Activated B cell treated with CpG ODN at 0.5 μM for 24 hours (primary cell): Measurements from ENCODE around the gene MLN. TPM values are rescaled to one million over a fixed set of nuclear protein-coding genes. Genes with fewer than 3 reads are reported as not detected.
A peak's percentile ranks its signal among the peaks of the same experiment; 100 is the strongest.

Experiments
- ATAC-seq: fragments of 200-7000 bp; cut with Tn5 transposase; one replicate; pipeline ENCODE4 v1.10.0; 2021; ENCODE audit warnings: low read depth, mild to moderate bottlenecking, moderate library complexity
- CTCF ChIA-PET: fragments of 350-600 bp; sonication (Branson Sonifier 250); formaldehyde crosslinking; loops from one replicate; lab custom pipeline; 2021; ENCODE audit warnings: antibody characterized with exemption; lab: Charles Lee
- POLR2A ChIA-PET: fragments of 350-600 bp; sonication (Branson Sonifier 250); formaldehyde crosslinking; loops from one replicate; lab custom pipeline; 2021; ENCODE audit warnings: antibody characterized with exemption; lab: Charles Lee
- DNase-seq: peaks from one replicate; pipeline ENCODE4 v3.0.0; 2022
- H3K27ac Mint-ChIP-seq: one replicate; pipeline ENCODE4 v1.8.0; 2020; ENCODE audit warnings: mixed read lengths
- H3K27me3 Mint-ChIP-seq: one replicate; pipeline ENCODE4 v1.8.0; 2021; ENCODE audit warnings: mixed read lengths
- H3K36me3 Mint-ChIP-seq: one replicate; pipeline ENCODE4 v1.8.0; 2021; ENCODE audit warnings: low read depth, mixed read lengths
- H3K4me1 Mint-ChIP-seq: one replicate; pipeline ENCODE4 v1.8.0; 2021; ENCODE audit warnings: mixed read lengths
- H3K4me3 Mint-ChIP-seq: one replicate; pipeline ENCODE4 v1.8.0; 2020; ENCODE audit warnings: mild to moderate bottlenecking, mixed read lengths
- H3K9me3 Mint-ChIP-seq: one replicate; pipeline ENCODE4 v1.8.0; 2020; ENCODE audit warnings: mixed read lengths
- intact Hi-C: fragments of 100-400 bp; cut with micrococcal nuclease; formaldehyde crosslinking; loops from one replicate; pipeline ENCODE4 v1.15.1; 2024
- total RNA-seq: library from RNA; stranded (reverse); gene quantifications from 2 replicates; pipeline ENCODE4 v1.2.3, GENCODE V29; 2022
- TF ChIP-seq, protein P1 (sequence below): fragments of 200-600 bp; IDR thresholded peaks from one replicate; pipeline ENCODE4 v1.8.0; 2022; ENCODE audit warnings: antibody characterized with exemption, mild to moderate bottlenecking

MLN gene
- total RNA-seq, 1 donor from 2014 or later: not detected

- no peaks in the 10 kb centered on the region for H3K27me3 Mint-ChIP-seq
- peaks cover 46% of the 10 kb centered on the region for H3K4me1 Mint-ChIP-seq
- ATAC-seq (peak; percentile 92), DNase-seq (peak; percentile 96)
- CTCF ChIA-PET: interaction anchor here (0.8 to 2.2 kb wide), 3 partner anchors 18 to 239 kb away, joined by 3 to 6 read pairs (median 3); no protein-coding TSS in a partner anchor
- peaks cover 22% of the 10 kb centered on the region for H3K36me3 Mint-ChIP-seq
- H3K9me3 Mint-ChIP-seq: no peaks in the 10 kb centered on the region
- TF ChIP-seq, protein P1, sequence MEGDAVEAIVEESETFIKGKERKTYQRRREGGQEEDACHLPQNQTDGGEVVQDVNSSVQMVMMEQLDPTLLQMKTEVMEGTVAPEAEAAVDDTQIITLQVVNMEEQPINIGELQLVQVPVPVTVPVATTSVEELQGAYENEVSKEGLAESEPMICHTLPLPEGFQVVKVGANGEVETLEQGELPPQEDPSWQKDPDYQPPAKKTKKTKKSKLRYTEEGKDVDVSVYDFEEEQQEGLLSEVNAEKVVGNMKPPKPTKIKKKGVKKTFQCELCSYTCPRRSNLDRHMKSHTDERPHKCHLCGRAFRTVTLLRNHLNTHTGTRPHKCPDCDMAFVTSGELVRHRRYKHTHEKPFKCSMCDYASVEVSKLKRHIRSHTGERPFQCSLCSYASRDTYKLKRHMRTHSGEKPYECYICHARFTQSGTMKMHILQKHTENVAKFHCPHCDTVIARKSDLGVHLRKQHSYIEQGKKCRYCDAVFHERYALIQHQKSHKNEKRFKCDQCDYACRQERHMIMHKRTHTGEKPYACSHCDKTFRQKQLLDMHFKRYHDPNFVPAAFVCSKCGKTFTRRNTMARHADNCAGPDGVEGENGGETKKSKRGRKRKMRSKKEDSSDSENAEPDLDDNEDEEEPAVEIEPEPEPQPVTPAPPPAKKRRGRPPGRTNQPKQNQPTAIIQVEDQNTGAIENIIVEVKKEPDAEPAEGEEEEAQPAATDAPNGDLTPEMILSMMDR: no peak
- intact Hi-C loops: loop anchor here (1.0 to 5.0 kb wide), 6 partner anchors 18 to 1678 kb away; partner anchors contain the start of genes RPL10A, RPS10, RPS18 and UQCC2
- POLR2A ChIA-PET: interaction anchor here (0.9 to 1.3 kb wide), 3 partner anchors 196 to 394 kb away, joined by 3 to 4 read pairs (median 3); no protein-coding TSS in a partner anchor
- H3K4me3 Mint-ChIP-seq: peak within 1 kb of the TSS; percentile 94
- H3K27ac Mint-ChIP-seq: peak within 1 kb of the TSS; percentile 94
Measured at GRCh38 chr6:33788694-33789549, 14.9 kb downstream of the MLN start, which contains the start of gene LEMD2. LEMD2 (minus strand) TSS chr6:33789130; CDS start chr6:33789116, 14 bp downstream.

DNA sequence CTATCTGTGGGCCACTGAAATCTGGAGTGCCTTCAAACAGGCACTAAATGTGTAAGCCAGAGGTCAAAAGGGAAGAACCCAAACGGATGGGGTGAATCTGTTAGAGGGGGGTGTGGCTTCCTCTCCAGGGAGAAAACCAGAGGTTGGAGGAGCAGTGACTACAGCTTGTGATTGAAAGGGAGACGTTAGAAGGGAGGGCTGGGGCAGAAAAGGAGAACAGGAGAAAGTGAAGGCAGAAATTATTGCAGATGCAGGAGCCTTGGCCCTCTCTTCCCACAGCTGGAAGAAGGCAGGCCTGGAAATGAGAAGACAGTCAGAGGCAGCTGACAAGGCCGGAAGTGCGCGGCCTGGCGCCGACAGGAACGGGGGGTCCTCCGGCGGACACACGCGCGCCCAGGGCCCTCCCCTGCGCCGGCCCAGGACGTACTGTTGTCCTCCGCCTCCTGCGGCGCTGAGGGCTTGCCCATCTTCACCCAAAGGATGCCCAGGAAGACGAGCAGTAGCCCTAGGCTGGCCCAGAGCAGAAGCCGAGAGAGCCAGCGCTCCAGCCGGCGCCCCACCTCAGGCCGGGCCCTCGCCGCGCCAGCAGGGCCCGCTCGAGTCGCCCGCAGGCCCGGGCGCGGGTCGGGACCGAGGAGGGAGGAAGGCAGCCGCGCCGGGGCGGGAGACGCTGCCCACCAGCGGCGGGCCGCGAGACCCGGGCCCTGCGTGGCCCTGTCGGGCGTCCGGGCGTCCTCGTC is 15.7 kb downstream of the MLN start:
- POLR2A ChIA-PET: interaction anchor here (0.6 to 1.3 kb wide), 6 partner anchors 10 to 638 kb away, joined by 3 to 4 read pairs (median 4); no protein-coding TSS in a partner anchor
- CTCF ChIA-PET: interaction anchor here (1.5 to 2.2 kb wide), 2 partner anchors 17 to 239 kb away, joined by 3 to 6 read pairs; no protein-coding TSS in a partner anchor
- no peaks in the 10 kb centered on the region for H3K9me3 Mint-ChIP-seq
- H3K27me3 Mint-ChIP-seq: no peaks in the 10 kb centered on the region
- peak overlapping the region; percentile 94 for H3K4me3 Mint-ChIP-seq
- peaks cover 30% of the 10 kb centered on the region for H3K36me3 Mint-ChIP-seq
- TF ChIP-seq, protein P1: no peak
- H3K27ac Mint-ChIP-seq: peak overlapping the region; percentile 94
- DNase-seq (peak; percentile 52), ATAC-seq (peak; percentile 30)
- intact Hi-C loops: loop anchor here (1.0 to 5.0 kb wide), 6 partner anchors 17 to 1679 kb away; partner anchors contain the start of genes RPL10A, RPS10, RPS18 and UQCC2
- H3K4me1 Mint-ChIP-seq: peaks cover 49% of the 10 kb centered on the region

DNA sequence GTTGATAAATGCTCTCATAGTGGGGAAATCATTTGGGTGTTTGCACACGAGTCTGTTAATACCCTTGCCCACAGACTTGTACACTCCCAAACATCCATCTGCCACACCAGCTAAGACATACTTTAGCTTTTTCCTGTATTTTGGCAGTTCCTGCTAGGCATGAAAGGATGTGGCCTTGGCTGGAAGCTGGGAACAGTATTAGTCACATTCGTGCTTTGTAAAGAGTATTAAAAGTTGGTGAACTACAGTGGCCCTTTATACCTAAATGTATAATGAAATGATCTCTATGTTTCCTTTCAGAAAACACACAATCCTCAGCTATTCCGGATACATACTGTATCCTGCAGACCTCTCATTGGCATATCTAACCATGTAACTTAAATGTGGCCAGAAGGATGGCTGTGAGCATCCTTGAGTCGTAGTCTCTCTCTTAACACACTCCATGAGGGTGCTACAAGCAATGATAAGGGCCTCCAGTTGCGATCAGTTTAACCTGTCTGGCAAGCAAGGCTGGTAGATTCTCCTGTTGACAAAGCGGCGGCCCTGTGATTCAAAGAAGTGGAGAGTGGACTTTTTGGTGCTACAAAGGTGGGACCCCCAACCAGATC is 16.4 kb downstream of the MLN start:
- no peaks in the 10 kb centered on the region for H3K9me3 Mint-ChIP-seq
- no peaks in the 10 kb centered on the region for H3K27me3 Mint-ChIP-seq
- H3K27ac Mint-ChIP-seq: peak overlapping the region; percentile 94
- peak overlapping the region; percentile 94 for H3K4me3 Mint-ChIP-seq
- H3K4me1 Mint-ChIP-seq: peaks cover 49% of the 10 kb centered on the region
- POLR2A ChIA-PET: interaction anchor here (0.6 to 1.6 kb wide), 4 partner anchors 9 to 639 kb away, joined by 3 to 4 read pairs (median 4); no protein-coding TSS in a partner anchor
- DNase-seq (no peak), ATAC-seq (no peak)
- TF ChIP-seq, protein P1: no peak
- CTCF ChIA-PET: interaction anchor here (1.5 to 2.2 kb wide), 2 partner anchors 16 to 240 kb away, joined by 3 to 6 read pairs; no protein-coding TSS in a partner anchor
- H3K36me3 Mint-ChIP-seq: peaks cover 36% of the 10 kb centered on the region
- intact Hi-C loops: loop anchor here (5.0 kb wide), 3 partner anchors 355 to 1680 kb away; partner anchors contain the start of genes RPL10A, RPS18 and VPS52

- Mint-ChIP-seq H3K4me3 (peak overlapping the region; percentile 94), H3K4me1 (peaks cover 49% of the 10 kb centered on the region), H3K27me3 (no peaks in the 10 kb centered on the region), H3K9me3 (no peaks in the 10 kb centered on the region), H3K36me3 (peaks cover 44% of the 10 kb centered on the region), H3K27ac (no peak overlapping the region)
- intact Hi-C loops: loop anchor here (5.0 kb wide), 3 partner anchors 354 to 1681 kb away; partner anchors contain the start of genes RPL10A, RPS18 and VPS52
- ChIA-PET CTCF (interaction anchor here (2.2 kb wide), 1 partner anchor 16 kb away, joined by 6 read pairs; no protein-coding TSS in a partner anchor), POLR2A (interaction anchor here (1.6 kb wide), 1 partner anchor 13 kb away, joined by 3 read pairs; no protein-coding TSS in a partner anchor)
- TF ChIP-seq, protein P1: no peak
- DNase-seq: no peak
- ATAC-seq: no peak
Measured at GRCh38 chr6:33786736-33787135, 17.1 kb downstream of the MLN start.
